Large intestine (tissue), 12 donors: ENCODE results near the gene KDM7A. TPM values are rescaled to one million over a fixed set of nuclear protein-coding genes. Genes with fewer than 3 reads are reported as not detected.

Experiments
- DNase-seq, 2 donors: peaks; one replicate each; pipeline versions ENCODE4 v3.0.0 to v3.0.0-alpha.2; 2013
- H3K27ac ChIP-seq: one replicate; pipeline ENCODE4 v1.5.1; 2013; ENCODE audit warnings: low read length
- H3K27me3 ChIP-seq: 2 replicates; pipeline ENCODE4 v1.6.1; 2013; ENCODE audit warnings: low read length; ENCODE audit not compliant: control insufficient read depth, insufficient read depth
- H3K36me3 ChIP-seq: 2 replicates; pipeline ENCODE4 v1.6.1; 2013; ENCODE audit warnings: low read length; ENCODE audit not compliant: control insufficient read depth, insufficient read depth
- H3K4me1 ChIP-seq: one replicate; pipeline ENCODE4 v1.6.1; 2013; ENCODE audit warnings: low read length; ENCODE audit not compliant: control insufficient read depth, insufficient read depth
- H3K4me3 ChIP-seq: one replicate; pipeline ENCODE4 v1.5.1; 2013; ENCODE audit warnings: low read length
- H3K9me3 ChIP-seq: one replicate; pipeline ENCODE4 v1.6.1; 2013; ENCODE audit warnings: mild to moderate bottlenecking, low read depth, low read length, moderate library complexity; ENCODE audit not compliant: control insufficient read depth
- WGBS: methylation state at CpG from one replicate; pipeline ENCODE4 v1.1.5; 2013; ENCODE audit warnings: low lambda C conversion rate; ENCODE audit not compliant: insufficient coverage; 5-methylcytosine and 5-hydroxymethylcytosine counted together
- long read RNA-seq, 11 donors: transcript quantifications; one replicate each; lab custom pipeline, GENCODE V29; 2026
- polyA plus RNA-seq: library from polyadenylated mRNA; unstranded; fragments of 120-200 nt; gene quantifications from one replicate; pipeline ENCODE4 v1.2.1, GENCODE V29; 2013

Gene KDM7A, protein sequence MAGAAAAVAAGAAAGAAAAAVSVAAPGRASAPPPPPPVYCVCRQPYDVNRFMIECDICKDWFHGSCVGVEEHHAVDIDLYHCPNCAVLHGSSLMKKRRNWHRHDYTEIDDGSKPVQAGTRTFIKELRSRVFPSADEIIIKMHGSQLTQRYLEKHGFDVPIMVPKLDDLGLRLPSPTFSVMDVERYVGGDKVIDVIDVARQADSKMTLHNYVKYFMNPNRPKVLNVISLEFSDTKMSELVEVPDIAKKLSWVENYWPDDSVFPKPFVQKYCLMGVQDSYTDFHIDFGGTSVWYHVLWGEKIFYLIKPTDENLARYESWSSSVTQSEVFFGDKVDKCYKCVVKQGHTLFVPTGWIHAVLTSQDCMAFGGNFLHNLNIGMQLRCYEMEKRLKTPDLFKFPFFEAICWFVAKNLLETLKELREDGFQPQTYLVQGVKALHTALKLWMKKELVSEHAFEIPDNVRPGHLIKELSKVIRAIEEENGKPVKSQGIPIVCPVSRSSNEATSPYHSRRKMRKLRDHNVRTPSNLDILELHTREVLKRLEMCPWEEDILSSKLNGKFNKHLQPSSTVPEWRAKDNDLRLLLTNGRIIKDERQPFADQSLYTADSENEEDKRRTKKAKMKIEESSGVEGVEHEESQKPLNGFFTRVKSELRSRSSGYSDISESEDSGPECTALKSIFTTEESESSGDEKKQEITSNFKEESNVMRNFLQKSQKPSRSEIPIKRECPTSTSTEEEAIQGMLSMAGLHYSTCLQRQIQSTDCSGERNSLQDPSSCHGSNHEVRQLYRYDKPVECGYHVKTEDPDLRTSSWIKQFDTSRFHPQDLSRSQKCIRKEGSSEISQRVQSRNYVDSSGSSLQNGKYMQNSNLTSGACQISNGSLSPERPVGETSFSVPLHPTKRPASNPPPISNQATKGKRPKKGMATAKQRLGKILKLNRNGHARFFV
- polyA plus RNA-seq = 17.3 TPM
- long read RNA-seq, donor 1, partial matches to known transcripts = 0 of 1 reads
- long read RNA-seq, donor 1, other reads (novel, unspliced or antisense) = 0 of 1 reads
- long read RNA-seq, donor 2 = 0 reads
- long read RNA-seq, donor 3, partial matches to known transcripts = 0 of 2 reads
- long read RNA-seq, donor 3, other reads (novel, unspliced or antisense) = 0 of 2 reads
- long read RNA-seq, donor 4, partial matches to known transcripts = 0 of 1 reads
- long read RNA-seq, donor 4, other reads (novel, unspliced or antisense) = 0 of 1 reads
- long read RNA-seq, donor 5, partial matches to known transcripts = 5 of 7 reads
- long read RNA-seq, donor 5, other reads (novel, unspliced or antisense) = 0 of 7 reads
- long read RNA-seq, donor 6, partial matches to known transcripts = 0 of 2 reads
- long read RNA-seq, donor 6, other reads (novel, unspliced or antisense) = 0 of 2 reads
- long read RNA-seq, donor 7 = 0 reads
- long read RNA-seq, donor 8, full-length matches to known transcripts = 4 of 4 reads
- long read RNA-seq, donor 8, partial matches to known transcripts = 0 of 4 reads
- long read RNA-seq, donor 8, other reads (novel, unspliced or antisense) = 0 of 4 reads
- long read RNA-seq, donor 9, partial matches to known transcripts = 0 of 1 reads
- long read RNA-seq, donor 9, other reads (novel, unspliced or antisense) = 0 of 1 reads
- long read RNA-seq, donor 10, full-length matches to known transcripts = 2 of 2 reads
- long read RNA-seq, donor 10, partial matches to known transcripts = 0 of 2 reads
- long read RNA-seq, donor 10, other reads (novel, unspliced or antisense) = 0 of 2 reads
- long read RNA-seq, donor 11, full-length matches to known transcripts = 2 of 2 reads
- long read RNA-seq, donor 11, partial matches to known transcripts = 0 of 2 reads
- long read RNA-seq, donor 11, other reads (novel, unspliced or antisense) = 0 of 2 reads

DNA sequence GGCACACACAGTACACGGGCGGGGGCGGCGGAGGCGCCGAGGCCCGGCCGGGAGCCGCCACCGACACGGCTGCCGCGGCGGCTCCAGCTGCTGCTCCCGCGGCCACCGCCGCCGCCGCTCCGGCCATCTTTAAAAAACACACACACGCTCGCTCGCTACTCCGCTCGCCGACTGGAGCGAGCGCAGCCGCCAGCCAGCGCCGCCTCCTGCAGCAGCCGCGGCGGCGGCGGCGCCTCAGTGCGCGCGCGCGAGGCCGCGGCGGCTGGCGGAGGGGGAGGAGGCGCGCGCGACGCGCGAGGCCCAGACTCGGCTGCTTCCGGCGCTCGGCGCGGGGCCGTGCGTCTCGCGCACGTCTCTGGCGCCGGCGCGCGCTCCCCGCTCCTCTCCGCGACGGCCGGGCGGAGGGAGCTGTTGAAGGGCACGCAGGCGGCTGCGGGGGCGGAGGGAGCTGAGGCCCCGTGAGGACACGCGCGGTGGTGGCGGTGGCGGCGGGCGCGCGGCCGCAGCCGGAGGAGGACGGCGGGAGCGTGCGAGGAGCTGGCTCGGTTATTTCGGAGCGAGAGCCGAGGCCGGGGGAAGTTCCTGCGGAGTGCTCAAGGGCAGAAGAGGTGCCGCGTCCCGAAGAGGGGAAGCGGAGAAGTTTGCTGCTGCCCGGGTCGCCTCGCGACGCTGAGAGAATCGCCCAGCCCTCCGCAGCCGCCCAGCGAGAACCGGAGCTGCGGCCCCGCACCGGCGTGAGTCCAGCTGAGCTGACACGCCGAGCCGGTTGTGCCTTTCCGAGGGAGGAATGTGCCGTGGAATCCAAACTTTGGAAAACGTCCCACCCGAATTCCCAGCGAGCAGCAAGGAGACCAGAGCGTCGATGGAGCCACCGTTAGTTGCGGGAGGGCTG lies at the start of gene KDM7A:
Gene KDM7A (minus strand): TSS at position 173 of the 892 bp plus-strand sequence. CDS start 46 bp downstream, at position 127.
- Histone ChIP-seq H3K36me3 (no peaks in the 10 kb centered on the region), H3K27ac (peak within 1 kb of the TSS; percentile 92), H3K9me3 (peaks cover 6% of the 10 kb centered on the region), H3K4me1 (no peaks in the 10 kb centered on the region), H3K4me3 (peak within 1 kb of the TSS; percentile 87), H3K27me3 (no peaks in the 10 kb centered on the region)
- peak; percentile 94 to 98 for DNase-seq
- WGBS = no CpG with 5 or more reads among the region's 132 CpGs

DNA sequence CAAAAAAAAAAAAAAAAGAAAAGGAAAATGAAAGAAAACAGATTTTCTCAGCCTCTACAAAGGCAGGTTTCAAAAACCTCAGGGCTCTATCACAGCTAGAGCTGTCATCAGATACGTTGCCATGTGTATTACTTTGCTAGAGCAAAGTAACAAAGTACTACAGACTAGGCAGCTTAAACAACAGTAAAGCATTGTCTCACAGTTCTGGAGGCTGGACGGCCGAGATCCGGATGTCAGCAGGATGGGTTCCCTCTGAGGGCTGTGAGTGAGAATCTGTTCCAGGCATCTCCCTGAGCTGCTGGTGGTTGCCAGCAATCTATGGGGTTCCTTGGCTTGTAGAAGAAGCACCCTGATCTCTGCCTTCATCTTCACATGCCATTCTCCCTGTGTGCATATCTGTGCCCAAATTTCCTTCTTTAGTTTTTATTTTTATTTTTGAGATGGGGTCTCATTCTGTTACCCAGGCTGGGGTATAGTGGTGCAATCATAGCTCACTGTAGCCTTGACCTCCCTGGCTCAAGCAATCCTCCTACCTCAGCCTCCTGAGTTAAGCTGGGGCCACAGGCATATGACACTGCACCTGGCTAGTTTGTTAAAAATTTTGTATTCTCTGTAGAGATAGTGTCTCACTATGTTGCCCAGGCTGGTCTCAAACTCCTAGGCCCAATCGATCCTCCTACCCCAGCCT lies 48.9 kb upstream of the KDM7A start:
- H3K36me3 ChIP-seq = no peaks in the 10 kb centered on the region
- H3K4me1 ChIP-seq = peaks cover 5% of the 10 kb centered on the region
- peaks cover 9% of the 10 kb centered on the region for H3K27me3 ChIP-seq
- peaks cover 3% of the 10 kb centered on the region for H3K9me3 ChIP-seq
- DNase-seq = peak in 1 of 2 donors; percentile 65
- H3K27ac ChIP-seq = no peak overlapping the region
- H3K4me3 ChIP-seq = no peak overlapping the region
- WGBS = no CpG with 5 or more reads among the region's 5 CpGs

DNA sequence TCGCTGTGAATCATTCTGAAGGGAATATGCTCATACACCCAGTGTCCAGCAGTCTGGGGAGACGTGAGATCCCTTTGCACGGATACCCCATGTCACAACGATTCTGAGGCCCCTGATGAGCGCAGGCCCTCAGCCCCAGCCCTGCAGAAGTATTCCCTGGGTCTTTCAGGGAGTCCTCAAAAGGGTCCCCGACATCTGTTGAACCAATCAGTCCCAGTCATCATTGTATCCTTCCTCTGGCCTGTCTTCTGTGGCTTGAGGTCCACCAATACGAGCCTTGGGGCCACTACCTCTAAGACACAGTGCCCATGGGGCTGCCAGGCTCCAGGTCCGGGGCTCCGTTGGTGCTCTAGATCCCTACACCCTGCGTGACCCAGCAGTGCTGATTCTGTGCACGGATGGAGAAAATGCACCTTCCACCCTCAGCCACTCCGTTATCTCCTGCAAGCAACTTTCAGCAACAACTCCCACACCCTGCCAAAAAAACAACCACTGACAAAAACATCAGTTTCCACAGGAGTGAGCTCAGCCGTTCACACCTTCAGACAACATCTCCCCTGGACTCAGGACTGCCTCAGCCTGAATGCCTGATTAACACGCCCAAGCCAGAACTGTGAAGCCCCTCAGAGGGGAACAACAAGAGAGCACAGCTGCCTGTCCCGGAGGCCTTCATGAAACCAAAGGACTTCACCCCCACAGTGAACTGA lies 46.9 kb upstream of the KDM7A start:
- no peak for DNase-seq
- H3K27ac ChIP-seq = no peak overlapping the region
- no peak overlapping the region for H3K4me3 ChIP-seq
- H3K36me3 ChIP-seq = no peaks in the 10 kb centered on the region
- WGBS = no CpG with 5 or more reads among the region's 15 CpGs
- no peaks in the 10 kb centered on the region for H3K4me1 ChIP-seq
- no peaks in the 10 kb centered on the region for H3K27me3 ChIP-seq
- no peaks in the 10 kb centered on the region for H3K9me3 ChIP-seq

DNA sequence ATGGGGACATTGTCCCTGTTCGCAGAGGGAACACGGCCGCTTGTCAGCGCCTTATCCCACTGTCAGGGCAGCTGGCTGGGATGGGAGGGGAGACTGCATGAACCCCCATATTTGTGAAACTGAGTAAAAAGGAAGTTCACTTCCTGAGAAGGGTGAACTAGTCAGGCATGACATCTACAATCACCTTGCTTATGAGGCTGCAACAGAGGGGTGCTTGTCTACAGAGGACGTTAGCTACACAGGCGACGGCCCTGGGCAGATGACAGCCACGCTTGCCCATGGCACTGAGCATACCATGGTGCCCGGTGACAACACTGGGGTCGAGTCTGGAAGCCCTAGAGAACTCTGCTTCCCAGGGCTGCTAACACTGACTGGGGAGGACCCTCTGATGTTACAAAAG lies 46.0 kb upstream of the KDM7A start:
- Histone ChIP-seq H3K9me3 (no peaks in the 10 kb centered on the region), H3K36me3 (no peaks in the 10 kb centered on the region), H3K27ac (no peak overlapping the region), H3K27me3 (no peaks in the 10 kb centered on the region), H3K4me3 (no peak overlapping the region), H3K4me1 (no peaks in the 10 kb centered on the region)
- DNase-seq = no peak
- 90% methylated on average over 2 of the region's 10 CpGs for WGBS

DNA sequence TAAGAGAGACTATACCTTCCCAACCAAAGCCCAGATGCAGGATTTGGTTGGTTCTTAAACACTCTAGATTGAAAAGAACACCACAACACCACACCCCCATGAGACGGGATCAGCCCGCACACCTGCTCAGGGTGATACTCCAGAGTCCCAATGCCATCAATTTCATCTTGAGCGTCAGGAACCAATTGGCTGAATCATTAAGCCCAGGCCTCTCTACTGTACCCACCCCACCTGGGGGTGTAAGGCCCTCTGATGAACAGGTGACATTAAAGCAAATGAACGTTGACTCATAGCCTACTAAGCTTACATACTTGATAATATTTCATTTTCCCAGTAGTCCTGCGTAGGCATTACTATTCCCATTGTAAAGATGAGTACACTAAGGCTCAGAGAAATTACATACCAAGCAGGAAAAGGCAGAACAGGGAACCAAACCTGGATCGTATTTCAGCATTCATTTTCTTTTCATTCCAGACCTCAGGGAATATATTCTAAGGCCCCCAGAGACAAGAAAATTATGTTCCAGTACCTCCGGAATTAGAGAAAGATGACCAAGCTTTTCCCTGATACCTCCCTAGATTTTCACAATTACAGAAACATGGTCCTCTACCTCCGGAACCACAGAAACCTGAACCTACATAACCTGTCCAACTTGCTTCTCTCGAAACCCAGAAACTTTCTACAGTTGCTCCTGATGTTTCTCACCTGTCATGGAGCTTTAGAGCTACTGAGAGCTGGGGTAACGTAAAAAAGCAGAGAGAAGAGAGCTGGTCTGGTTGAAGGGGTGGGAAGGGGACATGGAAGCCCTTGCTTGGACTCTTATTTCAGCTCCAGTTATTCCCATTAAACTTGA lies 43.1 kb upstream of the KDM7A start:
- Histone ChIP-seq H3K36me3 (no peaks in the 10 kb centered on the region), H3K27ac (no peak overlapping the region), H3K4me3 (no peak overlapping the region), H3K9me3 (no peaks in the 10 kb centered on the region), H3K27me3 (no peaks in the 10 kb centered on the region), H3K4me1 (no peaks in the 10 kb centered on the region)
- 92% methylated on average over 2 of the region's 10 CpGs for WGBS
- no peak for DNase-seq

DNA sequence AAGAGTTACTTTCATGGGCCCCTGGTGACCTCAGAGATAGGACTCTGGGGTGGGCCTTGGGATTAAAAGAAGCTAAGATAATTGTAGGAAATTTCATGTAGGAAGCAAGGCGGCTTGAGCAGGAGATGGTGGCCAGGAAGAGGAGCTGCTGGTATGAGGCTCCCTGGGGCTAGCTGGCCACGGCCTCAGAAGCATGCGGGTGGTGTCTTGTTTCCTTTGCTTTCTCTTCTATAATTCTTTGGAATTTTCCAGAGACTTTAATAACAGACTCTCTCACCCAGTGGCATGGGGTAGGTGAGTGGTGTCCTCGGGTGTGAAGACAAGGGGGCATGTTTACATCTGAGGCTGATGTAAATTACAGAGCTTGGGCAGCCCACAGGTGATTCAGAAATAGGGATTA lies 41.9 kb upstream of the KDM7A start:
- no peak for DNase-seq
- Histone ChIP-seq H3K27me3 (no peaks in the 10 kb centered on the region), H3K36me3 (no peaks in the 10 kb centered on the region), H3K9me3 (no peaks in the 10 kb centered on the region), H3K4me3 (no peak overlapping the region), H3K27ac (no peak overlapping the region), H3K4me1 (no peaks in the 10 kb centered on the region)
- WGBS = no CpG with 5 or more reads among the region's 4 CpGs

DNA sequence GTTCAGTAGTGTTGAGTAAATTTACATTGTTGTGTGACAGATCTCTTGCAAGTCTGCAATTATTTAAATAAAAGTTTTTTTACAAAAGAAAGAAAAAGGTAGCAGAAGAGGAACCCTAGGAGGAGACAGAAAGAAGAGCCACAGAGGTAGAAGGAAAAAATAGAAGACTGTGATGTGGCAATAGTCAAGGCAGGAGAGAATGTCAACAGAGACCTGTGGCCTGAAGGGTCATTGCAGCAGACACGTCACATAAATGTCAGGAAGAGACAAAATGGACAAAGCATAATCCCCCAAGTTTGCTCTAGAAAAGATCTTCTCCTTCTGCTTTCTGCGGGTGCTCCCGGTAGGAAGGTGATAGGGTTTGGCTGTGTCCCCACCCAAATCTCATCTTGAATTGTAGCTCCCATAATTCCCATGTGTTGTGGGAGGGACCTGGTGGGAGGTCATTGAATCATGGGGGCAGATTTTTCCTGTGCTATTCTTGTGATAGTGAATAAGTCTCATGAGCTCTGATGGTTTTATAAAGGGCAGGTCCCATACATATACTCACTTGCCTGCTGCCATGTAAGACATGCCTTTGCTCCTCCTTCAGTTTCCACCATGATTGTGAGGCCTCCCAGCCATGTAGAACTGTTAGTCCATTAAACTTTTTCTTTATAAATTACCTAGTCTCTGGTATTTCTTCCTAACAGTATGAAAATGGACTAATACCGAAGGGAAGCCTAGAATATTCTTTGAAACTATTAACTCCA lies 41.1 kb upstream of the KDM7A start:
- DNase-seq = no peak
- WGBS = no CpG with 5 or more reads among the region's 4 CpGs
- no peaks in the 10 kb centered on the region for H3K27me3 ChIP-seq
- H3K27ac ChIP-seq = no peak overlapping the region
- no peaks in the 10 kb centered on the region for H3K4me1 ChIP-seq
- no peaks in the 10 kb centered on the region for H3K9me3 ChIP-seq
- no peak overlapping the region for H3K4me3 ChIP-seq
- no peaks in the 10 kb centered on the region for H3K36me3 ChIP-seq
